Right cardiac atrium (tissue), 5 donors: ENCODE measurements around the gene NRIP1. TPM values are rescaled to one million over a fixed set of nuclear protein-coding genes. Genes with fewer than 3 reads are reported as not detected.

ENCODE experiments used
- ATAC-seq, 2 donors: fragments of 200-7000 bp; cut with Tn5 transposase; one replicate each; pipeline versions ENCODE4 v1.8.0 to v1.9.1; 2020; ENCODE audit warnings: moderate library complexity in 2 of 2, mild to moderate bottlenecking in 1 of 2
- DNase-seq, 3 donors: peaks; one replicate each; pipeline ENCODE4 v3.0.0-alpha.2; 2020
- H3K27ac ChIP-seq: one replicate; pipeline ENCODE4 v1.5.1; 2013; ENCODE audit warnings: mild to moderate bottlenecking, low read length, control low read depth, moderate library complexity
- H3K27me3 ChIP-seq: one replicate; pipeline ENCODE4 v1.6.1; 2013; ENCODE audit not compliant: control insufficient read depth, insufficient read depth
- H3K4me1 ChIP-seq: one replicate; pipeline ENCODE4 v1.6.1; 2013; ENCODE audit warnings: low read length; ENCODE audit not compliant: control insufficient read depth, insufficient read depth
- H3K4me3 ChIP-seq: one replicate; pipeline ENCODE4 v1.5.1; 2013; ENCODE audit warnings: low read length, control low read depth
- H3K9me3 ChIP-seq: one replicate; pipeline ENCODE4 v1.6.1; 2013; ENCODE audit warnings: low read length; ENCODE audit not compliant: control insufficient read depth
- WGBS: extraction: QIAGEN DNeasy Blood & Tissue Kit; methylation state at CpG from one replicate; pipeline ENCODE4 v1.1.7; 2013; 5-methylcytosine and 5-hydroxymethylcytosine counted together
- intact Hi-C, 4 donors: fragments of 100-400 bp; cut with DNase I; formaldehyde crosslinking; loops; one replicate each; pipeline versions ENCODE4 v1.11.0 to v1.14.0; 2022 to 2023
- polyA plus RNA-seq: library from polyadenylated mRNA; stranded (reverse); fragments of 200-250 nt; gene quantifications from one replicate; pipeline ENCODE4 v1.2.3, GENCODE V29; 2013
- total RNA-seq, 4 donors: library from RNA; stranded (reverse); fragmentation: NEBNext Ultra II Directional; extraction: Animal tissue kit (Norgen Biotek cat#: 25700); gene quantifications; one replicate each; pipeline ENCODE4 v1.2.1, GENCODE V29; 2021
- donor health status: healthy with polysubstance abuse.
- donor health status: DM: no; HTN: yes; CAD: no.
- donor health status: DM: no; HTN: no; CAD: no.
- donor health status: DM: no; HTN: yes; CAD: no; lungs with severe emphysema.
- donor health status: DM: yes; HTN: yes; CAD: no.

NRIP1 gene
- total and polyA plus RNA-seq, 5 donors: 4.1 to 33.4 (median 20.0) TPM

- Histone ChIP-seq H3K27ac (no peak overlapping the region), H3K9me3 (no peaks in the 10 kb centered on the region), H3K4me1 (peaks cover 3% of the 10 kb centered on the region), H3K4me3 (no peak overlapping the region), H3K27me3 (no peaks in the 10 kb centered on the region)
- intact Hi-C loops: no loop called here
- 85% methylated on average over 2 of the region's 2 CpGs for WGBS
- ATAC-seq (no peak), DNase-seq (no peak)
Measured at GRCh38 chr21:14993115-14993514, 71.7 kb downstream of the NRIP1 start.

DNA sequence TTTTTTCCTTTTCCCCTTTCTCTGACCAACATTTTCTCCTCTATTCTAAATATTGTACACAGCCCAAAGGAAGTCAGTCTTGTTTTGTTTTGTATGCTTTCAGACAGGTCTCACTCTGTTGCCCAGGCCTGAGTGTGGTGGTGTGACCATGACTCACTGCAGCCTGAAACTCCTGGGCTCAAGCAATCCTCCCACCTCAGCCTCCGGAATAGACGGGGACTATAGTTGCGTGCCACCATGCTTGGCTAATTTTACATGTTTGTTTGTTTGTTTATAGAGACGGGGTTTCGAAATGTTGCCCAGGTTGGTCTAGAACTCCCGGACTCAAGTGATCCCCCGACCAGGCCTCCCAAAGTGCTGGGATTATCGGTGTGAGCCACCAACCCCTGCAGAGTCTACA is 72.8 kb downstream of the NRIP1 start:
- WGBS: 97% methylated on average over 8 of the region's 8 CpGs
- ATAC-seq (peak in 1 of 2 donors; percentile 20), DNase-seq (no peak)
- no peak overlapping the region for H3K4me3 ChIP-seq
- H3K9me3 ChIP-seq: no peaks in the 10 kb centered on the region
- H3K4me1 ChIP-seq: peaks cover 5% of the 10 kb centered on the region
- intact Hi-C loops: no loop called here
- H3K27me3 ChIP-seq: no peaks in the 10 kb centered on the region
- H3K27ac ChIP-seq: no peak overlapping the region

DNA sequence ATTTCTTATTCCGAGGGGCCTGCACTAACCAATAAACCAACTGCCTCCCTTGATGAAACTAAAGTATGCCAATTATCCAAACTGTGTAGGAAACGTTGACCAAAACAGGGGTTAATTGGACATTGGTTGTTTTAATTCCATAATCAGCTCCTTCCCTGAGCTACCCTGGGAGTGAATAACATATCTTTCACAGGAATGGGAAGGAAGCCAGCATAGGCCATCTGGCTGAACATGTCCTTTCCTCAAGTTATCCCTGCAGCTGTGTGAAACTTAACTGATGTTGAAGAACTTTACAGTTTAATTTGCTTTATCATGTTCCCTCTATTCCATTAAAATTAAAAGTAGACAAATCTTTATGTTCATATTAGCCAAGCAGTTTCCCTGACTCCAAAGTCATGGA is 75.4 kb downstream of the NRIP1 start:
- no peak for DNase-seq
- 44% methylated on average over 2 of the region's 2 CpGs for WGBS
- intact Hi-C loops: no loop called here

DNA sequence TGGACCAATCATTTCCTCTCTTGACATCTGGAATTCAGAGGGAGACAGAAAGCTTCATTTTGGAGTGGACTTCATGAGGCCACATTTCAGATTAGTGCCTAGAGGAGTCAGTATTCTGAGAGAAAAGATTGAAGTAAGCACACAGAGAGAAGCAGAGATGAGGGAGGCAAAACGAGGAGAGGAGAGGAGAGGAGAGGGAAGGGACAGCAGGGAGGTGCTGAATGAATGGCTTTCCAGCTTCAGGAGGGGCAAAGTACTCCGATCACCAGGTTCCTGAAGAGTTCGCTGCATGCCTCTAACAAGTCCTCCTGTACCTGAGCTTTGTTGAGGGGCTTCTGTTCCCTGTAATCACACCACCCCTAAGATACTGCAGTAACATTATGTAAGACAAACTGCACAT is 76.0 kb downstream of the NRIP1 start:
- H3K27me3 ChIP-seq: no peaks in the 10 kb centered on the region
- no peaks in the 10 kb centered on the region for H3K9me3 ChIP-seq
- DNase-seq: no peak
- intact Hi-C loops: no loop called here
- 72% methylated on average over 3 of the region's 3 CpGs for WGBS
- ATAC-seq: peak in 1 of 2 donors; percentile 31
- H3K4me1 ChIP-seq: peaks cover 1% of the 10 kb centered on the region
- no peak overlapping the region for H3K4me3 ChIP-seq
- no peak overlapping the region for H3K27ac ChIP-seq

More for the DNA sequence above, 75.4 kb downstream of the NRIP1 start:
- ATAC-seq: peak; percentile 63 to 75
- Histone ChIP-seq H3K27ac (no peak overlapping the region), H3K4me3 (no peak overlapping the region), H3K4me1 (peaks cover 1% of the 10 kb centered on the region), H3K27me3 (no peaks in the 10 kb centered on the region), H3K9me3 (no peaks in the 10 kb centered on the region)

GRCh38 chr21:14987370-14988170 is 77.2 kb downstream of the NRIP1 start:
- DNase-seq (no peak), ATAC-seq (no peak)
- intact Hi-C loops: no loop called here
- Histone ChIP-seq H3K27ac (no peak overlapping the region), H3K4me1 (peaks cover 1% of the 10 kb centered on the region), H3K4me3 (no peak overlapping the region), H3K9me3 (no peaks in the 10 kb centered on the region), H3K27me3 (no peaks in the 10 kb centered on the region)
- WGBS: 74% methylated on average over 5 of the region's 5 CpGs

- Histone ChIP-seq H3K4me1 (peaks cover 1% of the 10 kb centered on the region), H3K27ac (no peak overlapping the region), H3K9me3 (no peaks in the 10 kb centered on the region), H3K4me3 (no peak overlapping the region), H3K27me3 (no peaks in the 10 kb centered on the region)
- ATAC-seq: no peak
- DNase-seq: no peak
- intact Hi-C loops: no loop called here
- WGBS: 93% methylated on average over 3 of the region's 3 CpGs
Measured at GRCh38 chr21:14985306-14985705, 79.5 kb downstream of the NRIP1 start.

DNA sequence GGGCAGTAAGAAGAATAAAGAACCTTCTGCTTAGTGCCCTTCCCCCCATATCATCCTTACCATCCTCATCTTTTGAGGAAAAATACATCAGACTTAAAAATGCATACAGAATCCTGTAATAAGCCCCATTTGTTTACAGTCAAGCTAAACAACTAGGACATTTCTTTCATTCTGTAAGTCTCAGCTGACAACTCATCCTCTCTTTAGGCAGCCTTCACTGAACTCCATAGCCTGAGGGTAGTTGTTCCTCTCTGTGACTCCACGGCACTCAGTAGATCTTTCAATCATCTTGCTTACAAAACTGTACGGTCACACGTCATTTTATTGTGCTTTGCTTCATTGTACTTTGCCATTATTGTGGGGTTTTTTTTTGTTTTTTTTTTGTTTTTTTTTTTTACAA is 82.5 kb downstream of the NRIP1 start:
- no peak for DNase-seq
- Histone ChIP-seq H3K4me1 (peaks cover 4% of the 10 kb centered on the region), H3K9me3 (no peaks in the 10 kb centered on the region), H3K27ac (no peak overlapping the region), H3K27me3 (no peaks in the 10 kb centered on the region), H3K4me3 (no peak overlapping the region)
- ATAC-seq: no peak
- intact Hi-C loops: no loop called here
- 91% methylated on average over 3 of the region's 3 CpGs for WGBS

DNA sequence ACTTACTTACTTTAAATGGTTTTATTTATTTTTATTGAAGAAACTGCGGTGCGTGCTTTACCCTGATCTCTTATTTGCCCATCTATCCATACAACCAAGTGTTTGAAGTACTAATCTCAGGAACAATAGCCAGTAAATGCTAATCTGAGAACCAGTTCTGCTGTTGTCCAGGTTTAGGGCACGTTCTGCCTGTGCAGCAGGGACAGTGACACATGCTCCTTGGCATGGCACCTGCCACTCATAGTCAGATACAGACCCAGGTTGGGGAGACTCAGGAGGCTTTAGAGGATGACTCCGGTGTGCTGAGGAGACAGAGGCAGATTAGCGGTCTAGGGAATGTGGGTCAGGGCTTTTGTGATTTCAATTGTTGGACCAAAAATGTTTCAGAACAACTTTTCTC is 83.6 kb downstream of the NRIP1 start:
- Histone ChIP-seq H3K27me3 (no peaks in the 10 kb centered on the region), H3K4me3 (no peak overlapping the region), H3K4me1 (peaks cover 4% of the 10 kb centered on the region), H3K27ac (no peak overlapping the region), H3K9me3 (no peaks in the 10 kb centered on the region)
- intact Hi-C loops: no loop called here
- ATAC-seq (no peak), DNase-seq (no peak)
- 93% methylated on average over 5 of the region's 5 CpGs for WGBS

GRCh38 chr21:14979264-14979663 is 85.5 kb downstream of the NRIP1 start:
- DNase-seq (no peak), ATAC-seq (no peak)
- Histone ChIP-seq H3K4me3 (no peak overlapping the region), H3K4me1 (peaks cover 4% of the 10 kb centered on the region), H3K27me3 (no peaks in the 10 kb centered on the region), H3K27ac (no peak overlapping the region), H3K9me3 (no peaks in the 10 kb centered on the region)
- intact Hi-C loops: loop anchor here in 1 of 4 donors (10.0 kb wide), 1 partner anchor 114 kb away; no protein-coding TSS in a partner anchor

DNA sequence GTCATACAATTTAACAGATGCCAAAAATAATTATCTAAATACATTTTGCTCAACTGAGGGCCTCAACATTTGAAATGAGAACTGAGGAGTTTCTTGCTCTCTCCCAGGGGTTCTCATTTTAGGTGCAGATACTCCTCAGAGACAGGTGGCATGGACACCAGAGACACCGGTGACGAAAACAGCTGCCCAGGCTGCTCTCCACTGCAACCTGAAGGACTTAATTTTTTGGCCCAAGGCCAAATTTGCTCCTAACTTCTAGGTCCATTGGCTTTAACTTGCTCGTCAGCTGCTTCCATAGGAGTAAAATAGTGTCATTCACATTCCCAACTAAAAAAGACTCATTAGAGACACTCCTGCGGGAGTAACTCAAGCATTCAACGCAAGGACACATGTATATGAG is 87.0 kb downstream of the NRIP1 start:
- intact Hi-C loops: loop anchor here in 1 of 4 donors (10.0 kb wide), 1 partner anchor 113 kb away; no protein-coding TSS in a partner anchor
- no peak for ATAC-seq
- no peak overlapping the region for H3K4me3 ChIP-seq
- H3K27ac ChIP-seq: no peak overlapping the region
- no peaks in the 10 kb centered on the region for H3K27me3 ChIP-seq
- WGBS: 86% methylated on average over 5 of the region's 5 CpGs
- H3K4me1 ChIP-seq: peaks cover 4% of the 10 kb centered on the region
- no peak for DNase-seq
- no peaks in the 10 kb centered on the region for H3K9me3 ChIP-seq

DNA sequence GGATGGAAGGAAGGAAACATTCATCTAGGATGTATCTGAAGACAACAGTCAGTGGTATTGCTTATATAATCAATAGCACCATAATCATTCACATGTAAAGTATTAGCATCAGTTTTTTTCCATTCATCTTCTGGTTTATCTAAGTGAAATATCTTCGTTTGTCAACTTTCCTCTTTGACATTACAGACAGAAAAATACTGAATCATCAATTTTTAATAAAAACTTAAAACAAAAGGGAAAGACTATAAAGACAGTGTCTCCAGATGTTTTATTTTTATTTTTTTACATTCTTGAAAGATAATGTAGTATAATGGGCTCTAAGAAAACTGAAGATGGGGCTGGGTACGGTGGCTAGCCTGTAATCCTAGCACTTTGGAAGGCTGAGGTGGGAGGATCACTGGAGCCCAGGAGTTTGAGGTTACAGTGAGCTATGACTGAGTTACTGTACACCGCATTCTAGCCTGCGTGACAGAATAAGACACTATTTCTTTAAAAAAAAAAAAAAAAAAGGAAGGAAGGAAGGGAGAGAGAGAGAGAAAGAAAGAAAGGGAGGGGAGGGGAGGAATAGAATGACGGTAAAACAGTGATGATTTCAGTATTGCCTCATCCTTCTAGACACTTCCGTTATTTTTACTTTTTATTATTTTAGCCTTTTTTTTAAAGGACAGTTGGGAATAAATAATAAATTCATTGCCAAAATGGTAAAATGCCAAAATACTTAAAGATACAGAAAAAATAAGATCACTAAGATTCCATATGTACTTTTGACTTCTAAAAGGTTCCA is 89.5 kb downstream of the NRIP1 start:
- 66% methylated on average over 6 of the region's 6 CpGs for WGBS
- no peak for ATAC-seq
- intact Hi-C loops: loop anchor here in 1 of 4 donors (10.0 kb wide), 1 partner anchor 111 kb away; no protein-coding TSS in a partner anchor
- Histone ChIP-seq H3K4me3 (no peak overlapping the region), H3K9me3 (no peaks in the 10 kb centered on the region), H3K27me3 (no peaks in the 10 kb centered on the region), H3K27ac (no peak overlapping the region), H3K4me1 (peaks cover 4% of the 10 kb centered on the region)
- DNase-seq: no peak
